Endothelial cell of umbilical vein (primary cell): ENCODE measurements around the gene ZNFX1. TPM values are rescaled to one million over a fixed set of nuclear protein-coding genes. Genes with fewer than 3 reads are reported as not detected.

Experiments used
- BruUV-seq: library from RNA; stranded (reverse); fragments of 400-500 nt; replicated peaks from 2 replicates; lab custom pipeline; 2021; lab: Mats Ljungman, UMichigan
- CTCF ChIA-PET: fragments of 300-600, 350-600 bp; sonication (Branson Sonifier 250); formaldehyde crosslinking; loops from one replicate; lab custom pipeline; 2021; ENCODE audit warnings: antibody characterized with exemption, inconsistent platforms; lab: Charles Lee
- POLR2A ChIA-PET: fragments of 300-600, 350-600 bp; sonication (Branson Sonifier 250); formaldehyde crosslinking; loops from one replicate; lab custom pipeline; 2021; ENCODE audit warnings: antibody characterized with exemption, inconsistent platforms; lab: Charles Lee
- DNase-seq: peaks from one replicate; pipeline ENCODE4 v3.0.0-alpha.2; 2011; ENCODE audit warnings: low read depth, low spot score
- FAIRE-seq: peaks from 2 replicates; lab custom pipeline; 2011; peaks lifted over from hg19 to GRCh38; lab: Jason Lieb, UNC
- H2AFZ ChIP-seq: 2 replicates; pipeline ENCODE4 v1.6.0; 2012; ENCODE audit warnings: low read depth, low read length, control low read depth, inconsistent platforms
- H3K27ac ChIP-seq: 2 replicates; pipeline ENCODE4 v1.5.1; 2011; ENCODE audit warnings: low read depth, mild to moderate bottlenecking, control low read depth, low read length, moderate library complexity; ENCODE audit not compliant: insufficient read depth
- H3K27me3 ChIP-seq, 2 experiments: 2 replicates each; pipeline versions ENCODE4 v1.6.0 to v1.6.1; 2011; ENCODE audit warnings: low read length in 2 of 2, mixed read lengths in 1 of 2; ENCODE audit not compliant: control insufficient read depth in 2 of 2, insufficient read depth in 2 of 2
- H3K36me3 ChIP-seq, 2 experiments: 2 replicates in 1 of 2; 3 replicates in 1 of 2; pipeline ENCODE4 v1.5.1; 2011; ENCODE audit warnings: low read length in 2 of 2, mild to moderate bottlenecking in 1 of 2, moderate library complexity in 1 of 2; ENCODE audit not compliant: control insufficient read depth in 2 of 2, insufficient read depth in 2 of 2; ENCODE audit errors: extremely low read depth in 1 of 2
- H3K4me1 ChIP-seq: 3 replicates; pipeline ENCODE4 v1.5.1; 2011; ENCODE audit warnings: mild to moderate bottlenecking, low read length; ENCODE audit not compliant: control insufficient read depth, insufficient read depth; ENCODE audit errors: extremely low read depth
- H3K4me2 ChIP-seq: 2 replicates; pipeline ENCODE4 v1.6.1; 2011; ENCODE audit warnings: low read length, control low read depth, mixed read lengths; ENCODE audit not compliant: insufficient read depth
- H3K4me3 ChIP-seq, 3 experiments: fragments of 200-600 bp in 1 of 3; sonication (generic), shearing (Covaris generic) in 1 of 3; replicated peaks in 1 of 3; 2 replicates each; pipeline ENCODE4 v1.5.1; 2011 to 2016; ENCODE audit warnings: control low read depth in 3 of 3, low read length in 3 of 3, mild to moderate bottlenecking in 2 of 3, inconsistent platforms in 1 of 3, low read depth in 1 of 3, moderate library complexity in 1 of 3; ENCODE audit not compliant: insufficient read depth in 1 of 3
- H3K79me2 ChIP-seq: 2 replicates; pipeline ENCODE4 v1.6.0; 2012; ENCODE audit warnings: low read length, inconsistent platforms; ENCODE audit not compliant: control insufficient read depth, insufficient read depth
- H3K9ac ChIP-seq: replicated peaks from 2 replicates; pipeline ENCODE3; 2011; ENCODE audit warnings: low read length, control low read depth; ENCODE audit not compliant: insufficient read depth; ENCODE audit errors: extremely low read depth
- H3K9me1 ChIP-seq: replicated peaks from 3 replicates; pipeline ENCODE4 v1.6.0; 2011; ENCODE audit warnings: mild to moderate bottlenecking, low read length; ENCODE audit not compliant: control insufficient read depth, insufficient read depth; ENCODE audit errors: extremely low read depth
- H3K9me3 ChIP-seq: replicated peaks from 2 replicates; pipeline ENCODE4 v1.5.1; 2012; ENCODE audit warnings: low read length, inconsistent platforms; ENCODE audit not compliant: control insufficient read depth, insufficient read depth
- H4K20me1 ChIP-seq: replicated peaks from 2 replicates; pipeline ENCODE3; 2011; ENCODE audit warnings: mild to moderate bottlenecking, low read length; ENCODE audit not compliant: control insufficient read depth, insufficient read depth; ENCODE audit errors: extremely low read depth
- EZH2 ChIP-seq: IDR thresholded peaks from 2 replicates; pipeline ENCODE4 v1.6.1; 2012; ENCODE audit warnings: borderline replicate concordance, low read depth, mild to moderate bottlenecking, moderate library complexity, low read length, inconsistent platforms; ENCODE audit not compliant: severe bottlenecking
- FOS ChIP-seq: IDR thresholded peaks from 2 replicates; pipeline ENCODE4 v1.6.1; 2011; ENCODE audit warnings: mild to moderate bottlenecking, low read length, moderate library complexity, borderline replicate concordance; ENCODE audit not compliant: insufficient read depth
- GATA2 ChIP-seq: IDR thresholded peaks from 2 replicates; pipeline ENCODE4 v1.7.0; 2011; ENCODE audit warnings: low read depth, mild to moderate bottlenecking, moderate library complexity, mixed read lengths, low read length; ENCODE audit not compliant: insufficient read length, insufficient read depth
- JUN ChIP-seq: IDR thresholded peaks from 2 replicates; pipeline ENCODE4 v1.6.1; 2011; ENCODE audit warnings: borderline replicate concordance, low read depth; ENCODE audit not compliant: insufficient read length, insufficient read depth
- MYC ChIP-seq: IDR thresholded peaks from one replicate; pipeline ENCODE4 v1.6.1; 2011; ENCODE audit warnings: mild to moderate bottlenecking, low read depth, low read length
- POLR2A ChIP-seq: IDR thresholded peaks from 2 replicates; pipeline ENCODE4 v1.6.1; 2012; ENCODE audit warnings: low read depth, mild to moderate bottlenecking, control low read depth, low read length
- POLR2AphosphoS5 ChIP-seq: IDR thresholded peaks from 2 replicates; pipeline ENCODE4 v1.6.1; 2012; ENCODE audit warnings: low read depth, mild to moderate bottlenecking, control low read depth, low read length, moderate library complexity; ENCODE audit not compliant: insufficient read depth
- dilution Hi-C: fragments of 300-500 bp; cut with MboI; formaldehyde crosslinking; loops from one replicate; pipeline ENCODE4 v1.15.0; 2019; ENCODE audit warnings: low sequenced_read_pairs; ENCODE audit not compliant: extremely low pct_ligation_motif_present
- intact Hi-C: fragments of 100-400 bp; cut with micrococcal nuclease; formaldehyde crosslinking; loops from one replicate; pipeline ENCODE4 v1.10.0; 2022
- polyA plus RNA-seq, 4 experiments: library from polyadenylated mRNA; depleted of rRNA in 3 of 4; stranded (reverse) in 3 of 4; unstranded in 1 of 4; fragments of >200 nt; gene quantifications; 2 replicates each; pipeline versions ENCODE4 v1.2.1 to v1.2.3, GENCODE V29; 2011 to 2012; ENCODE audit warnings: missing spikeins in 1 of 4
- total RNA-seq: library from RNA; stranded (reverse); gene quantifications from 2 replicates; pipeline ENCODE4 v1.2.3, GENCODE V29; 2021
- TF ChIP-seq, protein P1 (sequence below): IDR thresholded peaks from 2 replicates; pipeline ENCODE4 v1.6.1; 2011; ENCODE audit not compliant: insufficient read depth, insufficient read length
- TF ChIP-seq, protein P2 (sequence below), 2 donors: IDR thresholded peaks; 1 replicate in 1 of 2; 2 replicates in 1 of 2; pipeline ENCODE4 v1.5.1; 2011; ENCODE audit warnings: low read length in 2 of 2, mild to moderate bottlenecking in 2 of 2, moderate library complexity in 2 of 2, control low read depth in 1 of 2, inconsistent platforms in 1 of 2, low read depth in 1 of 2; ENCODE audit not compliant: insufficient read depth in 1 of 2; ENCODE audit errors: extremely low read depth in 1 of 2

ZNFX1 gene
- total and polyA plus RNA-seq, 2 donors (not counting 3 experiments of a cell fraction or from before 2014, with no cell fraction given): 8.3 to 27.9 TPM

DNA sequence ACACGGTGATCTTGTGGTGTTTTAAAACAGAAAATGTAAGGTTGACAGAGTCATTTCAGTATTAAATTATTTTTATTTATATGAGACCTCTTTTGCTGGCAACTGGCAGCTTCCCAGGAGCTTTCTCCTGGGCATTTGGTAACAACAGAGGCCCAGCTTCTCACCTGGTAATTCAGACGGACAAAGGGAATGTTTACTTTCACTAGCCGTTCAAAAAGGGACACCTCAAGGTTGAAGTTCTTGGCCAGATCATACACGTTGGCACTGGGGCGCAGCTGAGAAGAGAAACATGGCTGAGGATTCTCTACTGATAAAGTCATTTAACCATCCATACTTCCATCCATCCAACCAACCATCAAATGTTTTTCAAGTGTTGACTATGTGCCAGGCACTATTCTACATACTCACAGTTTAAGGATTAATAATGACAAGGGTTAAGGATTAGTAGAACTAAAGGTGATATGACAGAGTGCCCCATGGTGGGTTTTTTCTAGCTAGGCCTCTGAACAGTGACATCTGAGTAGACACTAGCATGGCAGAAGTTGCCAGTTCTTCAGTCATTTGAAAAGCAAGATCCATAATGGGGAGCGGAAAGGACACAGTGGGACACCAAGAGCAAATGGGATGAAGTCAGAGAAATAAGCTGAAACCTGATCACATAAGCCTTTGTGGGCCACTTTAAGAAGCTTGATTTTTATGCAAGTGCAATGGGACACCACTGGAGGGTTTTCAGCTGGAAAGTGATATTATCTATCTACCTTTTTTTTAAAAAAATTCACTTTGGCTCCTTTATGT, 25.1 kb downstream of the ZNFX1 start:
- Histone ChIP-seq H3K9me1 (no peaks in the 10 kb centered on the region), H3K9ac (no peak overlapping the region), H3K36me3 (peaks cover 44 to 60% of the 10 kb centered on the region in 2 experiments), H2AFZ (no peak overlapping the region), H4K20me1 (no peaks in the 10 kb centered on the region), H3K9me3 (no peaks in the 10 kb centered on the region), H3K27me3 (no peaks in the 10 kb centered on the region), H3K4me1 (peaks cover 16% of the 10 kb centered on the region), H3K4me3 (no peak overlapping the region), H3K79me2 (no peaks in the 10 kb centered on the region), H3K4me2 (no peak overlapping the region), H3K27ac (no peak overlapping the region)
- intact Hi-C loops: no loop called here
- ChIA-PET CTCF (interaction anchor here (1.1 to 2.2 kb wide), 3 partner anchors 36 to 71 kb away, joined by 4 to 5 read pairs (median 4); no protein-coding TSS in a partner anchor), POLR2A (no interaction called here)
- dilution Hi-C loops: no loop called here
- no peak for FAIRE-seq
- DNase-seq: no peak
- no TSS peak for BruUV-seq
- TF ChIP-seq JUN (no peak), GATA2 (no peak), EZH2 (no peak), FOS (no peak), POLR2A (no peak), POLR2AphosphoS5 (no peak), MYC (no peak)
- TF ChIP-seq, protein P1, sequence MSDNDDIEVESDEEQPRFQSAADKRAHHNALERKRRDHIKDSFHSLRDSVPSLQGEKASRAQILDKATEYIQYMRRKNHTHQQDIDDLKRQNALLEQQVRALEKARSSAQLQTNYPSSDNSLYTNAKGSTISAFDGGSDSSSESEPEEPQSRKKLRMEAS: no peak
- TF ChIP-seq, protein P2, sequence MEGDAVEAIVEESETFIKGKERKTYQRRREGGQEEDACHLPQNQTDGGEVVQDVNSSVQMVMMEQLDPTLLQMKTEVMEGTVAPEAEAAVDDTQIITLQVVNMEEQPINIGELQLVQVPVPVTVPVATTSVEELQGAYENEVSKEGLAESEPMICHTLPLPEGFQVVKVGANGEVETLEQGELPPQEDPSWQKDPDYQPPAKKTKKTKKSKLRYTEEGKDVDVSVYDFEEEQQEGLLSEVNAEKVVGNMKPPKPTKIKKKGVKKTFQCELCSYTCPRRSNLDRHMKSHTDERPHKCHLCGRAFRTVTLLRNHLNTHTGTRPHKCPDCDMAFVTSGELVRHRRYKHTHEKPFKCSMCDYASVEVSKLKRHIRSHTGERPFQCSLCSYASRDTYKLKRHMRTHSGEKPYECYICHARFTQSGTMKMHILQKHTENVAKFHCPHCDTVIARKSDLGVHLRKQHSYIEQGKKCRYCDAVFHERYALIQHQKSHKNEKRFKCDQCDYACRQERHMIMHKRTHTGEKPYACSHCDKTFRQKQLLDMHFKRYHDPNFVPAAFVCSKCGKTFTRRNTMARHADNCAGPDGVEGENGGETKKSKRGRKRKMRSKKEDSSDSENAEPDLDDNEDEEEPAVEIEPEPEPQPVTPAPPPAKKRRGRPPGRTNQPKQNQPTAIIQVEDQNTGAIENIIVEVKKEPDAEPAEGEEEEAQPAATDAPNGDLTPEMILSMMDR (IDR thresholded peaks at IDR 0.05; ENCODE audit: extremely low read depth in 1 of 2, insufficient read depth in 1 of 2, low read depth in 1 of 2, low read length in 2 of 2): no peak
